NOMO-1 treated with DMSO at 0.1 percent for 48 hours (cell line): Measurements from ENCODE around the gene NGRN.

Experiments used
- DNase-seq: peaks from one replicate; lab custom pipeline; 2025; ENCODE audit not compliant: unreplicated experiment; lab: John Stamatoyannopoulos, UW

The NGRN gene, protein sequence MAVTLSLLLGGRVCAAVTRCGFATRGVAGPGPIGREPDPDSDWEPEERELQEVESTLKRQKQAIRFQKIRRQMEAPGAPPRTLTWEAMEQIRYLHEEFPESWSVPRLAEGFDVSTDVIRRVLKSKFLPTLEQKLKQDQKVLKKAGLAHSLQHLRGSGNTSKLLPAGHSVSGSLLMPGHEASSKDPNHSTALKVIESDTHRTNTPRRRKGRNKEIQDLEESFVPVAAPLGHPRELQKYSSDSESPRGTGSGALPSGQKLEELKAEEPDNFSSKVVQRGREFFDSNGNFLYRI

DNA sequence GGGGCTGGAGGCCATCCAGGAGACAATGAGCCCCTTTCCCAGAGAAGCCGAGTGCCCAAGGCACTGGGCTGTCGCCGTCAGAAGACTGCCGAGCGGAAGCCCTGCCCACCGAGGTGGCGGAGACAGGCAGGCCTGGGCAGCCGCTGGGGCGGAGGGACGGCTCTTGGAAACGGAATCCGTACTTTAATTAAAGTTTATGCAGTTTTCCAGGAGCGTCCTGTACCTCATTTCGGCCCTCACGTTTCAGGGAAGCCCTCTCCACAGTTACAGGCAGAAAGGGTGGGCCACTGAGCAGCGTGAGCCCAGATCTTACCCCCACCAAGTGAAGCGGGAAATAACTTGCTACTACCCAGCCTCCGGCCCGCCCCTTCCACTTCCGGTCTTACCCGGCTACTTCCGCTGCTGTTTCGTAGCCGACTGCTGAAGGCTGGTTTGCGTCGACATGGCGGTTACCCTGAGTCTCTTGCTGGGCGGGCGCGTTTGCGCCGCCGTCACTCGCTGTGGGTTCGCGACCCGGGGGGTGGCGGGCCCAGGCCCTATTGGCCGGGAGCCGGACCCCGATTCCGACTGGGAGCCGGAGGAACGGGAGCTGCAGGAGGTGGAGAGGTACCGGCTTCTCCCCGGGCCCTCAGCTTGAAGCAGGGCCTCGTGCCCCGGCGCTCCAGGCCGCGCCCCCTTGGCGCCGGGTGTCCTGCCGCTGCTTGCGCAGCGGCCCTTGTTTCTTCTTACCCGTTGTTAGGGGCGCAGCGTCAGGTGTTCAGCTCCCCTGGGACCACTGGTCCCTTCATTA lies at the start of gene NGRN:
NGRN (plus strand) TSS at position 402 of the 790 bp plus-strand sequence; CDS start at position 443, 41 bp downstream.
- peak; percentile 92 for DNase-seq

- DNase-seq = no peak
These were observed 47.6 kb upstream of the NGRN start for GRCh38 chr15:90217671-90218394.

DNA sequence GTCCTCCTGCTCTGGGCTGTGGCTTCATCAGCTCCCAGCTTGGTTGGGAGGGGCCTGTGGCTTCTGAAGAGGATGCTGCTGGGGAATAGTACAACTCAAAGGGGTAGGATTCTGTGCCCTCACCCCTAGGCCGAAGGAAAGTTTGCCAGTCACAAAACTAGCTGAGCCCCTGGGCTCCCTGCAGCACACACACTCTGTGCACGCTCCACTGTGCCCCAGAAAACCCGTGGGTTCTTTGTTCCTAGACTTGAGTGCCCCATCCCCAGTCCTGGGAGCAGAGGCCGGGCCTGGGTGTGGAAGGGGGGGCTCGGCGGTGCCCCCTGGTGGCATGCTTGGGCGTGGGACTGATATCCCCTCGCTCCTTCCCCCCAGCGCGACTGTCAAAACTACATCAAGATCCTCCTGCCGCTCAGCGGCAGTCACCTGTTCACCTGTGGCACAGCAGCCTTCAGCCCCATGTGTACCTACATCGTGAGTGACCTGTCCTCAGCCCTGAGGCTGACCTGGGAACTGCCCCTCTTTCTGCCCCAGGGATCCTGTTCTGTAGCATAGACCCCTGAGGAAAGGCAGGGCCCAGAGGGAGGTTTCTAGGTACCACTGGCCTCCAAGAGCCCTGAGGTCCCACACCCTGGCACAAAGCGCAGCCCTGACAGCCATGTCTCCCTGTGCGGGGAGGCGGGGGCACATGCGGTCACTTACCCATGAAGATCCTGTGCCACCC lies 45.9 kb upstream of the NGRN start:
- DNase-seq = peak; percentile 14

GRCh38 chr15:90221246-90221900 lies 44.1 kb upstream of the NGRN start:
- DNase-seq = peak; percentile 25

GRCh38 chr15:90222547-90222946 lies 42.9 kb upstream of the NGRN start:
- no peak for DNase-seq

DNA sequence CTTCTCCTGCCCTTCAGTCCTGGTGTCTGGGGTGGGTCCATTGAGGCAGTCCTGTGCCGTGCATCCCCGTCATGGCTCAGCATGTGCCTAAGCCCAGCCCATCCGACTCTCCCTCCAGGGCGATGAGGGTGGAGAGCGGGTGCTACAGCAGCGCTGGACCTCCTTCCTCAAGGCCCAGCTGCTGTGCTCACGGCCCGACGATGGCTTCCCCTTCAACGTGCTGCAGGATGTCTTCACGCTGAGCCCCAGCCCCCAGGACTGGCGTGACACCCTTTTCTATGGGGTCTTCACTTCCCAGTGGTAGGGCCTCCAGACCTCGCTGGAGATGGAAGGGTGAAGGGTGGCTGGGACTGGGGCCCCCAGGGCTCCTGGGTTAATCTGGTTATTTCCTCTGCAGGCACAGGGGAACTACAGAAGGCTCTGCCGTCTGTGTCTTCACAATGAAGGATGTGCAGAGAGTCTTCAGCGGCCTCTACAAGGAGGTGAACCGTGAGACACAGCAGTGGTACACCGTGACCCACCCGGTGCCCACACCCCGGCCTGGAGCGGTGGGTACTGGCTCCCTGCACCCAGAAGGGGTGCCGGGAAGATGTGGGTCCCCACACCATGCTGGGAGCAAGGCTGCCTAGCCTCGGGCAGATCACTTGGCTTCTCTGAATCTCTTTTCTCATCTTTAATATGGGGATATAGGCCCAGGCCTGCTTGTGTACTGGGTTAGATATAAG lies 41.9 kb upstream of the NGRN start:
- DNase-seq = no peak

- no peak for DNase-seq
These were observed 40.4 kb upstream of the NGRN start for GRCh38 chr15:90225047-90225446.

DNA sequence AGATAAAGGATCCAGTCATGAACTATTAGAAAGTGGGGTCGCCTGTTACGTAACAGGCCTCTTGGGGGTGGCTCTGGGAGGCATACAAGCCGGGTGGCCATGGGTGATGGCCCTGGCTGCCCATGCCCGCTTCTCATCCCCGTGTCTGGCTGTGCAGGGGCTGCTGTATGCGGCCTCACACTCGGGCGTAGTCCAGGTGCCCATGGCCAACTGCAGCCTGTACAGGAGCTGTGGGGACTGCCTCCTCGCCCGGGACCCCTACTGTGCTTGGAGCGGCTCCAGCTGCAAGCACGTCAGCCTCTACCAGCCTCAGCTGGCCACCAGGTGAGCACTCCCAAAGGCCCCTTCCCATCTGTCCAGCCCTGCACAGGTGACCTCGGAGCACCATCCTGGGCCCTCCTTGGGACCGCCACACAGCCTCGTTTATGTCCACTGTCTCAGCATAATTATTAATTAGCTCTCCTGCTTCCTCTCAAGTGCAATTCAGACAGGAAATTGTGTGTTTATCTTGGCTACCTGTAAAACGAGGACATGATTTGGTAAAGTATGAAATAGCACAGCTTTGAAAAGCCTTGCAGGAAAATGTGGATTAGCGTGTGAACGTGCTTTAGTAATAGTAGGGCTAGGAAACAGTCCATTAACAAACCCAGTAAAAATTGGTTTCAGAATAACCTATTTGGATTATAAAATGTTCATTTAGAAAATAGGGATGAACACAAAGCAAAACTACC lies 39.8 kb upstream of the NGRN start:
- DNase-seq = no peak

DNA sequence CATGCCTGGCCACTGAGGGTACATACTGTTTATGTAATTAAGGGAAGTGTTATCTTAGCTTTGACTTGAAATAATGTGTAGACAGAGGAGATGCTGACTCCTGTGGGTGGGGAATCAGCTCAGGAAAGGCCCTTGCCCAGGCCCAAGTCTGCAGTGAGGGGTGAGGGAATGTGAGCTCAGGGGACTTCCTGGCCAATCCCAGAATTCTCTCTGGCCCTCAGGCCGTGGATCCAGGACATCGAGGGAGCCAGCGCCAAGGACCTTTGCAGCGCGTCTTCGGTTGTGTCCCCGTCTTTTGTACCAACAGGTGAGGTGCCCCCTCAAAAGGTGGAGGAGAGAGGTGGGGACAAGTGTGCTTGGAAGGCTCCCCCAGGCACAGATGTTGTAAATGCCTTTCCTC lies 38.1 kb upstream of the NGRN start:
- DNase-seq = no peak

GRCh38 chr15:90227816-90228772 lies 37.4 kb upstream of the NGRN start:
- no peak for DNase-seq

DNA sequence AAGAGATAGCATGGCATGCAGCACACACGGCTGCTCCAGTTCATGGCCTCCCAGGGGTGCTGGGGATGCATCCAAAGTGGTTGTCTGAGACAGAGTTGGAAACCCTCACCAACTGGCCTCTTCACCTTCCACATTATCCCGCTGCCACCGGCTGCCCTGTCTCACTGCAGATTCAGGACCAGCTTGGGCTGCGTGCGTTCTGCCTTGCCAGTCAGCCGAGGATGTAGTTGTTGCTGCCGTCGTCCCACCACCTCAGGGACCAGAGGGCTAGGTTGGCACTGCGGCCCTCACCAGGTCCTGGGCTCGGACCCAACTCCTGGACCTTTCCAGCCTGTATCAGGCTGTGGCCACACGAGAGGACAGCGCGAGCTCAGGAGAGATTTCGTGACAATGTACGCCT lies 36.5 kb upstream of the NGRN start:
- no peak for DNase-seq

- DNase-seq = no peak
These were observed 35.4 kb upstream of the NGRN start for GRCh38 chr15:90230071-90230494.

DNA sequence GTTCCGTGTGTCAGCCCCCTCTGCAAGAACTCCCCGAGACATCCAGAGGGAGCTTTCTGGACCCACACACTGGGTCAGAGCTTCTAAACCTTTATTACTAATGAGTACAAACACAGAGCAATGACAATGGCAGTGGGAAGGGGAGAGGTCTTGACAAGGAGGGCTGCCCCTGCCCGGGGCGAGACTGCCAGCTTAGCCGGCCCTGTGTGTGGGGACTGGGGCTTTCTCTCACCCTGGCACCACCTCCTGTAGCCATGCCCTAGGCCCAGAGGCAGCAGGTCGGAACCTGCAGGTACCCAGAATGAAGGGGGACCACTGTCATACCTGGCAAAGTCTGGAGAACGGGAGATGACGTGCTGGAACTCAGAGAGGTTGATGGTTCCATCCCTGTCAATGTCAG lies 34.9 kb upstream of the NGRN start:
- no peak for DNase-seq

- peak; percentile 18 for DNase-seq
These were observed 34.1 kb upstream of the NGRN start for GRCh38 chr15:90231028-90232017.

GRCh38 chr15:90232196-90232595 lies 33.3 kb upstream of the NGRN start:
- DNase-seq = no peak

DNA sequence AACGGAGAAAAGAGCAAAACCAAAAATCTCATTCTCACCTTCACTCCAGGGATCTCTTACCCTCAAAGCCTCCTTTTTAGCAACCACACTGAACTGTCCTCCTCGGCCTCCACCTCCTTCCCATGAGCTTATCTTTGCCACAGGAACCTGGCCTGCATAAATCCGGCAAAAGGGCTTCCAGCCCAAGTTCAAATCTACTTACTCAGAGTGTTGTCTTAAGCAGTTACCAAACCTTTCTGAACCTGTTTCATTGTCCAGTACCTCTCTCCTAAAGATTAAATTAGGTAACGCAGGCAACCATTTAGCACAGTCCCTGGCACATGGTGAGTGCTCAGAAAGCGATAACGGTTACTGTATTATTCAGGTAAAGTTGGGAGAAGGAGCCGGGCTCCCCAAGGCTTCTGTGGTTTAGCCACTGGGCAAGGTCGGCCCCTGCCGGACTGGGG lies 32.5 kb upstream of the NGRN start:
- peak; percentile 41 for DNase-seq
